ENCODE results near the gene CILP.

DNA sequence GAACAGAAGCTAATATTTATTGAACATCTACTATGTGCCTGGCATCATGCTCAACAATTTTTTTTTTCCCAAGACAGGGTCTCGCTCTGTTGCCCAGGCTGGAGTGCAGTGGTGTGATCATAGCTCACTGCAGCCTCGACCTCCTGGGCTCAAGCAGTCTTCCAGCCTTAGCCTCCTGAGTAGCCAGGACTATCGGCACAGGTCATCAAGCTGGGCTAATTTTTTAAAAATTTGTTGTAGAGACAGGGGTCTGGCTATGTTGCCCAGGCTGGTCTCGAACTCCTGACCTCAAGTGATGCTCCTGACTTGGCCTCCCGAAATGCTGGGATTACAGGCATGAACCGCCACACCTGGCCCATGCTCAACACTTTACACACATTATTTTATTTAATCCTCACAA, 35.7 kb upstream of the CILP start:
- TF ChIP-seq POLR2AphosphoS5 (IDR thresholded peaks at IDR 0.05; ENCODE audit: low read depth) = no peak
- no peak for TF ChIP-seq CTCF (IDR thresholded peaks at IDR 0.05; ENCODE audit: insufficient read depth, low read length)
